B cell (primary cell): ENCODE data around the gene DIS3L2.

Source experiments
- CTCF ChIP-seq: fragments of 200-600 bp; IDR thresholded peaks from one replicate; pipeline ENCODE4 v1.8.0; 2022; ENCODE audit warnings: antibody characterized with exemption, mild to moderate bottlenecking
- EZH2 ChIP-seq: IDR thresholded peaks from 2 replicates; pipeline ENCODE4 v1.6.1; 2012; ENCODE audit warnings: borderline replicate concordance, low read depth, mild to moderate bottlenecking, moderate library complexity, low read length; ENCODE audit not compliant: insufficient read depth, poor library complexity, severe bottlenecking

- TF ChIP-seq CTCF (no peak), EZH2 (no peak)
Observed at GRCh38 chr2:232085164-232085563, 123.7 kb downstream of the DIS3L2 start.
